H7 (cell line): ENCODE data around the gene PTRHD1. TPM values are rescaled to one million over a fixed set of nuclear protein-coding genes. Genes with fewer than 3 reads are reported as not detected.
A peak's percentile ranks its signal among the peaks of the same experiment; 100 is the strongest.
"Not testable (repeated sequence)": the region's sequence is repeated elsewhere in the genome, so short reads cannot be mapped to it uniquely, and the experiment has no call there.

Experiments
- DNase-seq: peaks from one replicate; pipeline ENCODE4 v3.0.0; 2012
- H3K27me3 ChIP-seq: 2 replicates; pipeline ENCODE4 v1.6.0; 2011; ENCODE audit warnings: mild to moderate bottlenecking, low read length; ENCODE audit not compliant: control insufficient read depth, insufficient read depth
- H3K36me3 ChIP-seq: replicated peaks from 2 replicates; pipeline ENCODE4 v1.5.1; 2011; ENCODE audit warnings: low read length; ENCODE audit not compliant: control insufficient read depth, insufficient read depth
- H3K4me3 ChIP-seq: 2 replicates; pipeline ENCODE4 v1.5.1; 2011; ENCODE audit warnings: low read depth, mild to moderate bottlenecking, control low read depth, low read length, moderate library complexity; ENCODE audit not compliant: insufficient read depth
- total RNA-seq: library from RNA; depleted of rRNA; stranded (reverse); fragments of >200 nt; shearing (Covaris generic); gene quantifications from 2 replicates; pipeline ENCODE4 v1.2.3, GENCODE V29; 2014

The PTRHD1 gene
- total RNA-seq, 1 experiment from 2014 or later = 31.4 TPM

DNA sequence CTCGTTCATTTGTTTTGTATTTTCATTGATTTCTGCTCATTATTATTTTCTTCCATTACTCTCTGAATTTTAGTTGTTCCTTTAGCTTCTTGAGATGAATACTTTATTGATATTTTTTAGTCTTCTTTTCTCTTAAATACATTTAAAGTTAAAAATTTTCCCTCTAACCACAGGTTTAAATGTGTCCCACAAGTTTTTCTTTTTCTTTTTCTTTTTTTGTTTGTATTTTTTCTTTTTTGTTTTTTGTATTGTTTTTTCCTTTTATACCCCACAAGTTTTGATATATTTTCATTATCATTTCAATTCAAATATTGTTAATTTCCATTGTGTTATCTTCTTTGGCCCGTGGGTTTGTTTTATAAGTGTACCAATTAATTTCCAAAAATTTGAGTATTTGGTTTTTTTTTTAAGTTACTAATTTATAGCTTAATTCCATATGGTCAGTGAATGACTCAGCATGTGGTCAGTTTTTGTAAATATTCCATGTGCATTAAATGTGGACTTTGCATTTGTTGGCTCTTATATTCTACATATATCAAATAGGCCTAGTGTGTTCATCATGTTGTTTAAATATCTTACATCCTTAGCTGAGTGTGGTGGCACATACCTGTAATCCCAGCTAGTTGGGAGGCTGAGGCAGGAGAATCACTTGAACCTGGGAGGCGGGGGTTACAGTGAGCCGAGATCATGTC is 16.3 kb upstream of the PTRHD1 start:
- no peak for DNase-seq
- peaks cover 13% of the 10 kb centered on the region for H3K36me3 ChIP-seq
- no peaks in the 10 kb centered on the region for H3K27me3 ChIP-seq
- H3K4me3 ChIP-seq = no peak overlapping the region

DNA sequence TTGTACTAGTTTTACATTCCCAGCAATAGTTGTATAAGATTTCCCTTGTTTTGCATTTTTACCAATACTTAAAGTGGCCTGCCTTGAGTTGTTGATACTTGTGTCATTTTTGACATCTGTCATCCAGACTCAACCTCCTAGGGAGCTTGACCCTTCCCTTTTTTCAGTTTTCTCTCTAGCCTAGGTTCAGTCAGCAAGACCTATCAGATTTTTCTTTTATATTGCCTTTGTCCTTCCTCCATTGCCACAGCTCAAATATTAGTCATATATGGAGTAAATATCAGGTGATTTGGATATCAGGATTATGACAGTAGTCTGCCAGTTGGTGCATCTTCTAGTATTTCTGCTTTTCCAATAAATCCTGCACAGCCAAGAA is 13.5 kb upstream of the PTRHD1 start:
- no peak for DNase-seq

DNA sequence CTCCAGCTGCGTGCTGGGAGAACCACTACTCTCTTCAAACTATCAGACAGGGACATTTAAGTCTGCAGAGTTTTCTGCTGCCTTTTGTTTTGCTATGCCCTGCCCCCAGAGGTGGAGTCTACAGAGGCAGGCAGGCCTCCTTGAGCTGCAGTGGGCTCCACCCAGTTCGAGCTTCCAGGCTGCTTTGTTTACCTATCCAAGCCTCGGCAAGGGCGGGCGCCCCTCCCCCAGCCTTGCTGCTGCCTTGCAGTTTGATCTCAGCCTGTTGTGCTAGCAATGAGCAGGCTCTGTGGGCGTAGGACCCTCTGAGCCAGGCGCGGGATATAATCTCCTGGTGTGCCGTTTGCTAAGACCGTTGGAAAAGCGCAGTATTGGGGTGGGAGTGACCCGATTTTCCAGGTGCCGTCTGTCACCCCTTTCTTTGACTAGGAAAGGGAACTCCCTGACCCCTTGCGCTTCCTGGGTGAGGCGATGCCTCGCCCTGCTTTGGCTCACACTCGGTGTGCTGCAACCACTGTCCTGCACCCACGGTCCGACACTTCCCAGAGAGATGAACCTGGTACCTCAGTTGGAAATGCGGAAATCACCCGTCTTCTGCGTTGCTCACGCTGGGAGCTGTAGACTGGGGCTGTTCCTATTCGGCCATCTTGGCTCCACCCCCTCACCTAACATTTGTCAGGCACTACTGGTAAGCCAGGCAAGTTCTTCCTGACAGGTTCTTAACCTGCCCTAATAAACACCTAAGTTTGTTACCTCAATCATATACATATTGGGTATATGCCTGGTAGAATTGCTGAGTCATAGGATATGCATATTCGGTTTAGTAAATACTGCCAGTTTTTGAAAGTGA is 12.8 kb upstream of the PTRHD1 start:
- DNase-seq, H3K4me3 ChIP-seq, H3K27me3 ChIP-seq: not testable (repeated sequence)
- peaks cover 11% of the 10 kb centered on the region for H3K36me3 ChIP-seq

More for the DNA sequence above, 13.5 kb upstream of the PTRHD1 start:
- peaks cover 11% of the 10 kb centered on the region for H3K36me3 ChIP-seq
- no peaks in the 10 kb centered on the region for H3K27me3 ChIP-seq
- no peak overlapping the region for H3K4me3 ChIP-seq

DNA sequence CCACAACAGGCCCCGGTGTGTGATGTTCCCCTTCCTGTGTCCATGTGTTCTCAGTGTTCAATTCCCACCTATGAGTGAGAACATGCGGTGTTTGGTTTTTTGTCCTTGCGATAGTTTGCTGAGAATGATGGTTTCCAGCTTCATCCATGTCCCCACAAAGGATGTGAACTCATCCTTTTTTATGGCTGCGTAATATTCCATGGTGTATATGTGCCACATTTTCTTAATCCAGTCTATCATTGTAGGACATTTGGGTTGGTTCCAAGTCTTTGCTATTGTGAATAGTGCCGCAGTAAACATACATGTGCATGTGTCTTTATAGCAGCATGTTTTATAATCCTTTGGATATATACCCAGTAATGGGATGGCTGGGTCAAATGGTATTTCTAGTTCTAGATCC is 7.3 kb upstream of the PTRHD1 start:
- not testable (repeated sequence) for DNase-seq, H3K27me3 ChIP-seq, H3K4me3 ChIP-seq

DNA sequence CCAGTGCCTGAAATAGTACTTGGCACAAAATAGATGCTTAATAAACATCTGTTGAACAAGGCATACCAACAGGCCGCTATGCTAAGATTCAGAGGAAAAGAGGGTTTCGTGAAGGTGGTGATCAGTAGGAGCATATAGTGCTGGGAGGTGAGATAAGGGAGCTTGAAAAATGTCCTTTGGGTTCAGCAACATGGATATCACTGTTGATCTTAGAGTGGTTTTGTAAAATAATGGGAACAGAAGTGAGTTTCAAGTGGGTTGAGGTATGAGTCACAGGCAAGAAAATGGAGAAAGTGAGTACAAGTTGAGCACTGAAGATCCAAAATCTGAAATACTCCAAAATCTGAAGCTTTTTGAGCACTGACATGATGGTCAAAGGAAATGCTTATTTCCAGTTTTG is 4.5 kb upstream of the PTRHD1 start:
- DNase-seq = no peak
- Histone ChIP-seq H3K27me3 (no peaks in the 10 kb centered on the region), H3K36me3 (peaks cover 10% of the 10 kb centered on the region), H3K4me3 (no peak overlapping the region)

More for the DNA sequence above, 7.3 kb upstream of the PTRHD1 start:
- not testable (repeated sequence) for H3K36me3 ChIP-seq

DNA sequence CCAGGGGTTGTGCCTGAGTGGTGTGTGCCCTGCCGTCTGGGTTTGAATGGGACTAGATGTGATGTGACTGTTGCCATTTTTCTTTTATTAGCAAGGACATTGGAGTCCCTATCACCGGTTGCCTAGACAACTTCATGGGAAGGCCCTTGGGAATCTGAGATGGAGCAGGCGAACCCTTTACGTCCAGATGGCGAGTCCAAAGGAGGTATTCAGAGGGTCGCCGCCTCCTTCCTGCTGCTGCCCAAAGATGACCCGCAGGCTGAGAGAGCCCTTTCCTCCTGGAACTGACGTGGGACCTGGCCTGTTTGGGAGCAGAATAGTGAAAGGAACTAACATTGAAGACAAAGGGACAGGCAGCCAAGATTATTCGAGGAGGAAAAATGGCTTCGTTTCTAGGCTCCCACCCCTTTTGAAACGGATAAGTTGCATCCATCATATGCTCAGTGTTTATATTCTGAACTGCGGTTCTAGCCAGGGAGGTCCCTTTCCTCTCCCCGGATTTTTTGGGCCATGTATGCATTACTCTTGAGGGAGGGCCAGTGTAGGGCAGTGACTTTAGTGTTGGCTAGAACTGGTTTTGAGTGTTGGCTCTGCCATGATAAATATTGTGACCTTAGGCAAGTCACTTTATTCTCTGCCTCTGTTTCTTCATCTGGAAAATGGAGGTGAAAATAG is 707 bp upstream of the PTRHD1 start:
- H3K27me3 ChIP-seq = no peaks in the 10 kb centered on the region
- peaks cover 7% of the 10 kb centered on the region for H3K36me3 ChIP-seq
- peak overlapping the region; percentile 81 for H3K4me3 ChIP-seq
- DNase-seq = no peak

DNA sequence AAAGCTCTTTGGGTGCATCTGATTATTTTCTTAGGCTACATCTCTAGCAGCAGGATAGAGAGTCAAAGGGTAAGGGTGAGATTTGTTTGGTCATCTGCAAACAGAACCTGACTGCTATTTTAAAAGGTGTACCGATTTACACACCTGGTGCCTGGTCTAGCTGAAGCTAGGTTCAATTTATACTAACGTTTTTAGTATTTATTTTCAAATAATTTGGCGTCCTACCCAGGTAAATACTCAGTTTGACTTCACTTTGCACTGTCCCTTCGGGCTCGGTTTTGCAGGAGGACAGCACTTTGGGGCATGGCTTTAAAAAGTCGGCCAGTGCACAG is 683 bp downstream of the PTRHD1 start:
- H3K27me3 ChIP-seq = no peaks in the 10 kb centered on the region
- peak overlapping the region; percentile 81 for H3K4me3 ChIP-seq
- DNase-seq = no peak
- peaks cover 7% of the 10 kb centered on the region for H3K36me3 ChIP-seq

DNA sequence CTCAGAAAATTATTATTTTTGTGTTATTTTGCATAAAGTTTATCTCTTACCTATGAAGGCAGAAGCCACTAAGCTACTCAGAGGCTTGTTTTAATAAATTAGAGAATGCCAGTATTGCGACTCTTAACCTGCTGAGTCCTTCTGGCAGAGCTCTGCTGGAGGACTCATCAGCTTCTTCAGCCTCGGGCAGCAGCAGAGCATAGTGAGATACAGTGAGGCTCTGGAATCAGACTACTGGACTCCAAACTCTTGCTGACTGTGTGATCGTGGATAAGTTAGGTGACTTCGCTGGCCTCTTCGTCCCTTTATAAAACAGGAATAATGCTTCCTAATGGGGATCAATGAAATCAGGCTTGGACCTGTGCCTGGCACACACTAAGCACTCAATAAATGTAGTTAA is 1.7 kb downstream of the PTRHD1 start:
- Histone ChIP-seq H3K27me3 (no peaks in the 10 kb centered on the region), H3K4me3 (no peak overlapping the region), H3K36me3 (peaks cover 5% of the 10 kb centered on the region)
- DNase-seq = no peak

DNA sequence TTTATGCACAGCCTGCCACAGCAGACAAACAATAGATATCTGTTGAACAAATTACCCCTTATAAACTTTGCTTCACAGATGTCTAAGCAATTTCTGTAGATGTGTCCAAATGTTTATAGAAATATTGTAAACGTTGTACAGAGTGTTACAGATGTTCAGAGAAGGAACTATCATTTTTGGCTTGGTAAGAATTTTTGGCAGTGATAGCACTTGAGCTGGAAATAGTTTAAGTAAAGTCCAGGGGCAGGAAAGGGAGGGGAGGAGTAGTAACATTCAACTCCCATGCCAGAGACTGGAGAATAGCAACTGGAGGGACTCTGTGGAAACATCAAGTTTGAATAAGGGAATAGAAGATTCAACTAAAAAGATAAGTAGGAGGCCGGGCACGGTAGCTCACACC is 4.4 kb downstream of the PTRHD1 start:
- H3K4me3 ChIP-seq = no peak overlapping the region
- DNase-seq = no peak
- H3K36me3 ChIP-seq = peaks cover 2% of the 10 kb centered on the region
- no peaks in the 10 kb centered on the region for H3K27me3 ChIP-seq

DNA sequence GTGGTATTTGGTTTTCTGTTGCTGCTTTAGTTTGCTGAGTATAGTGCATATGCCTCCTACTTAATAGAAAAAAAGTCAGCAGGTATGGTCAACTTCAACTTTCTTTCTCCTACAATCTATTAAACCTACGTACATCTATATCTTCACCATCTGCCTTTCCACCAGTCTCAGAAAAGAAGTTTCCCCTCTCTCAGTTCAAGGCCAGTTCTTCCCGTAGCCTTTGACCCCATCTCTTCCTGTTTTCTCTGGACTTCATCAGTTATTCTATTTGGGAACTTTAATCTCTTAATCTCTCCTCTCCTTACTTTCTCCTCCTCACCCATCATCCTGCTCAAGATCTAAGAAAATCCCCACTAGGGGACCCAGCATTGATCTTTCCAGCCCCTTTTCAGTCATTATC is 5.7 kb downstream of the PTRHD1 start:
- H3K4me3 ChIP-seq = no peak overlapping the region
- no peak for DNase-seq
- no peaks in the 10 kb centered on the region for H3K27me3 ChIP-seq
- H3K36me3 ChIP-seq = peaks cover 2% of the 10 kb centered on the region

DNA sequence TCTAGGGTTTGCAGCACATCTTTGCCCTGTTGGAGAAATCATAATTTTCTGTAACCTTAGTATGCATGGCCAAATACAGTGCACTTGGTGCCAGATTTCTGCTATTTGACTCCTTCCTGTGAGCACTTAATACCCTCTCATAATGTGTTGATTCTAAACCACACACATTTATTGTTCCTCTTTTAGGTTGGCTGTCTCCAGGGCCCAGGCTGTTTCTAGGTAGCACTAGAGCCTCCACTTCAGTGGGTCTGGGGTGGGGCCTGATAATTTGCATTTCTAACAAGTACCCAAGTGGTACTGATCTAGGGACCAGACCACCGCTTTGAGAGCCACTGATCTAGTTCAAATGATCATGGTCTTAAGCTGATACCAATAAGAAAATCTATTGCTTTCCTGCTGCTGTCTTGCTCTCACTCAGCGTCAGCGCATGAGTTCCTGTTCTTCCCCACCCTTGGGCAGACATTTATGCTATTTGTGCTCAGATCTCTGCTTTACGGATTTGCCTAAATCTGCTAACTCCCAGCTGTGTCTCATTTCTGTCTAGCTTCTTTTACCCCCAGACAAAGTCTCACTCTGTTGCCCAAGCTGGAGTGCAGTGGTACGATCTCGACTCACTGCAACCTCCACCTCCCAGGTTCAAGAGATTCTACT is 7.4 kb downstream of the PTRHD1 start:
- no peak for DNase-seq

DNA sequence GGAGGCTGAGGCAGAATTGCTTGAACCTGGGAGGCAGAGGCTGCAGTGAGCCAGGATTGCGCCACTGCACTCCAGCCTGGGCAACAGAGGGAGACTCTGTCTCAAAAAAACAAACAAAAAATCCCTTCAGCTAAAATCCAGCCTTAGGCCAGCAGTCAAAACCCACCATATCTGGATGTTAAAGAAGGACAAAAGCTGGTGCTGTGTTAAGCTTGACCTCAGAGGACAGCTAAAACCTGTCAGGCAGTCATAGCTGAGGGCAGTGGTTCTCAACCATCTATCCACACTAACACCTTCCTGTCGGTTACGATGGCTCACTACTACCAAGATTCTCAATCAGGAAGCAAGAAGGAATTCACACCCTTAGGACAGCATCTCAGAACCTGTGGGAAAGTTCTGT is 9.6 kb downstream of the PTRHD1 start:
- no peaks in the 10 kb centered on the region for H3K27me3 ChIP-seq
- no peak overlapping the region for H3K4me3 ChIP-seq
- DNase-seq = no peak
- no peaks in the 10 kb centered on the region for H3K36me3 ChIP-seq

More for the DNA sequence above, 7.4 kb downstream of the PTRHD1 start:
- no peak overlapping the region for H3K4me3 ChIP-seq
- H3K27me3 ChIP-seq = no peaks in the 10 kb centered on the region
- peaks cover 2% of the 10 kb centered on the region for H3K36me3 ChIP-seq

DNA sequence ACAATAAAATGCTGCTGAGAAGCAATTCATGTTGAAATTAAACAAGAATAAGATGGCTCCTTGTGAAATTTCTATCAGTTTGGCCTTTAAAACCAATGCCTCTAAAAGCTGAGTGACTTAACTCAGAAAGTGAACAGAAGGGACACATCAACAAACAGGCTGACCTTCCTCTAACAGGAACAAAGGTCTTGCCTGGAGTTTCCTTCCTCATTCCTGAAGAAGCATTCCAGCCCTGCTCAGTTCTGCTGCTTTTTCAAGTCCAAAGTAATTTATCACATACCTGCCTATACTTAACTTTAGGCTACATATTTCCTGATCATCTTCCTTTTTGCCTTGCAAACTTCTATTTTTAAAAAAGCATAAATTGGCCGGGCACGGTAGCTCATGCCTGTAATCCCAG is 14.1 kb downstream of the PTRHD1 start:
- no peaks in the 10 kb centered on the region for H3K36me3 ChIP-seq
- H3K4me3 ChIP-seq = no peak overlapping the region
- no peaks in the 10 kb centered on the region for H3K27me3 ChIP-seq
- no peak for DNase-seq

DNA sequence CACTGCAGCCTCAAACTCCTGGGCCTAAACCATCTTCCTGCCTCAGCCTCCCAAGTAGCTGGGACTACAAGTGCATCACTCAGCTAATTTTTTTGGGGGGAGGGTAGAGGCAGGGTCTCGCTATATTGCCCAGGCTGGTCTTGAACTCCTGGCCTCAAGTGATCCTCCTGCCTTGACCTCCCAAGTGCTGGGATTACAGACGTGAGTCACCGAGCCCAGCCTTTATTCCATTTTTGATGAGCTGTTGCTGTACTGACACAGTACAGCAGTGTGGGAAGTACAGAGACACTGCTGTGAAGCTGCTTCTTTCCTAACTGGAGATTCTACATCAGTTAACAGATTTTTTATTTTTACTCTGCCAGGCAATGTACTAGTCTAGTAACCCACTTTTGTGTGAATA is 18.8 kb downstream of the PTRHD1 start:
- no peak overlapping the region for H3K4me3 ChIP-seq

More for the DNA sequence above, 18.8 kb downstream of the PTRHD1 start:
- no peaks in the 10 kb centered on the region for H3K27me3 ChIP-seq
- H3K36me3 ChIP-seq = no peaks in the 10 kb centered on the region
- DNase-seq = no peak
